ENCODE measurements around the gene GRID1.

GRID1 gene

GRCh38 chr10:86312701-86313270, 53.8 kb downstream of the GRID1 start:
- no peak for DNase-seq

GRCh38 chr10:86311906-86312305, 54.7 kb downstream of the GRID1 start:
- DNase-seq: no peak

GRCh38 chr10:86311190-86311589, 55.4 kb downstream of the GRID1 start:
- no peak for DNase-seq

GRCh38 chr10:86310702-86311101, 55.9 kb downstream of the GRID1 start:
- no peak for DNase-seq

- no peak for DNase-seq
Measured at GRCh38 chr10:86310291-86310690, 56.3 kb downstream of the GRID1 start.

GRCh38 chr10:86308056-86308455, 58.5 kb downstream of the GRID1 start:
- no peak for DNase-seq

GRCh38 chr10:86306628-86307278, 59.8 kb downstream of the GRID1 start:
- no peak for DNase-seq

GRCh38 chr10:86305521-86305920, 61.1 kb downstream of the GRID1 start:
- DNase-seq: no peak

- DNase-seq: no peak
Measured at GRCh38 chr10:86304436-86304835, 62.2 kb downstream of the GRID1 start.

- no peak for DNase-seq
Measured at GRCh38 chr10:86303626-86304025, 63.0 kb downstream of the GRID1 start.

GRCh38 chr10:86301971-86302370, 64.6 kb downstream of the GRID1 start:
- no peak for DNase-seq

- no peak for DNase-seq
Measured at GRCh38 chr10:86300931-86301830, 65.4 kb downstream of the GRID1 start.

- DNase-seq: no peak
Measured at GRCh38 chr10:86300399-86300925, 66.1 kb downstream of the GRID1 start.

- DNase-seq: no peak
Measured at GRCh38 chr10:86299562-86299961, 67.0 kb downstream of the GRID1 start.

- no peak for DNase-seq
Measured at GRCh38 chr10:86298501-86299001, 68.0 kb downstream of the GRID1 start.

GRCh38 chr10:86295791-86296190, 70.8 kb downstream of the GRID1 start:
- DNase-seq: no peak

- no peak for DNase-seq
Measured at GRCh38 chr10:86295351-86295750, 71.2 kb downstream of the GRID1 start.

- DNase-seq: no peak
Measured at GRCh38 chr10:86294346-86295265, 72.0 kb downstream of the GRID1 start.

GRCh38 chr10:86293396-86293791, 73.2 kb downstream of the GRID1 start:
- DNase-seq: no peak

GRCh38 chr10:86292462-86293395, 73.9 kb downstream of the GRID1 start:
- DNase-seq: no peak

Measured in effector CD4-positive, alpha-beta T cell (primary cell).